Measurements from ENCODE around the gene GALNT5.
"Not testable (repeated sequence)": the region's sequence is repeated elsewhere in the genome, so short reads cannot be mapped to it uniquely, and the experiment has no call there.

The GALNT5 gene

GRCh38 chr2:157257312-157258252, at the start of gene GALNT5:
Gene GALNT5, plus strand, starts transcription at chr2:157257705. Its CDS starts 378 bp downstream, at chr2:157258083.
- DNase-seq (ENCODE audit: low read depth) = no peak

- DNase-seq (ENCODE audit: low read depth) = no peak
Observed at GRCh38 chr2:157216286-157216965, 41.1 kb upstream of the GALNT5 start.

GRCh38 chr2:157217409-157217808, 40.1 kb upstream of the GALNT5 start:
- no peak for DNase-seq (ENCODE audit: low read depth)

GRCh38 chr2:157218911-157219310, 38.6 kb upstream of the GALNT5 start:
- DNase-seq (ENCODE audit: low read depth) = no peak

GRCh38 chr2:157220502-157220901, 37.0 kb upstream of the GALNT5 start:
- no peak for DNase-seq (ENCODE audit: low read depth)

GRCh38 chr2:157221394-157221988, 36.0 kb upstream of the GALNT5 start:
- no peak for DNase-seq (ENCODE audit: low read depth)

- no peak for DNase-seq (ENCODE audit: low read depth)
Observed at GRCh38 chr2:157223624-157224205, 33.8 kb upstream of the GALNT5 start.

GRCh38 chr2:157224448-157224847, 33.1 kb upstream of the GALNT5 start:
- DNase-seq (ENCODE audit: low read depth) = not testable (repeated sequence)

GRCh38 chr2:157227592-157227991, 29.9 kb upstream of the GALNT5 start:
- DNase-seq (ENCODE audit: low read depth) = no peak

- DNase-seq (ENCODE audit: low read depth) = no peak
Observed at GRCh38 chr2:157228946-157229345, 28.6 kb upstream of the GALNT5 start.

GRCh38 chr2:157229572-157229971, 27.9 kb upstream of the GALNT5 start:
- DNase-seq (ENCODE audit: low read depth) = no peak

GRCh38 chr2:157231476-157231875, 26.0 kb upstream of the GALNT5 start:
- DNase-seq (ENCODE audit: low read depth) = no peak

- DNase-seq (ENCODE audit: low read depth) = no peak
Observed at GRCh38 chr2:157233506-157233905, 24.0 kb upstream of the GALNT5 start.

GRCh38 chr2:157236404-157236803, 21.1 kb upstream of the GALNT5 start:
- DNase-seq (ENCODE audit: low read depth) = no peak

GRCh38 chr2:157238296-157238695, 19.2 kb upstream of the GALNT5 start:
- no peak for DNase-seq (ENCODE audit: low read depth)

GRCh38 chr2:157244691-157245090, 12.8 kb upstream of the GALNT5 start:
- no peak for DNase-seq (ENCODE audit: low read depth)

- no peak for DNase-seq (ENCODE audit: low read depth)
Observed at GRCh38 chr2:157245144-157245840, 12.2 kb upstream of the GALNT5 start.

- DNase-seq (ENCODE audit: low read depth) = no peak
Observed at GRCh38 chr2:157245846-157246764, 11.4 kb upstream of the GALNT5 start.

GRCh38 chr2:157246765-157247407, 10.6 kb upstream of the GALNT5 start:
- DNase-seq (ENCODE audit: low read depth) = no peak

GRCh38 chr2:157250836-157251235, 6.7 kb upstream of the GALNT5 start:
- no peak for DNase-seq (ENCODE audit: low read depth)
